Fibroblast of lung (primary cell): ENCODE results near the gene CHD2.

Experiments
- EZH2 ChIP-seq: IDR thresholded peaks from 2 replicates; pipeline ENCODE4 v1.5.1; 2012; ENCODE audit warnings: low read length, control low read depth, mild to moderate bottlenecking; ENCODE audit errors: missing control alignments
- TF ChIP-seq, protein P1 (sequence below), 2 donors: IDR thresholded peaks in 1 of 2; conservative IDR thresholded peaks in 1 of 2; 1 replicate in 1 of 2; 2 replicates in 1 of 2; pipeline ENCODE4 v1.5.1; 2011 to 2012; ENCODE audit warnings: low read length in 2 of 2, control low read depth in 1 of 2, inconsistent platforms in 1 of 2, low read depth in 1 of 2, mild to moderate bottlenecking in 1 of 2

DNA sequence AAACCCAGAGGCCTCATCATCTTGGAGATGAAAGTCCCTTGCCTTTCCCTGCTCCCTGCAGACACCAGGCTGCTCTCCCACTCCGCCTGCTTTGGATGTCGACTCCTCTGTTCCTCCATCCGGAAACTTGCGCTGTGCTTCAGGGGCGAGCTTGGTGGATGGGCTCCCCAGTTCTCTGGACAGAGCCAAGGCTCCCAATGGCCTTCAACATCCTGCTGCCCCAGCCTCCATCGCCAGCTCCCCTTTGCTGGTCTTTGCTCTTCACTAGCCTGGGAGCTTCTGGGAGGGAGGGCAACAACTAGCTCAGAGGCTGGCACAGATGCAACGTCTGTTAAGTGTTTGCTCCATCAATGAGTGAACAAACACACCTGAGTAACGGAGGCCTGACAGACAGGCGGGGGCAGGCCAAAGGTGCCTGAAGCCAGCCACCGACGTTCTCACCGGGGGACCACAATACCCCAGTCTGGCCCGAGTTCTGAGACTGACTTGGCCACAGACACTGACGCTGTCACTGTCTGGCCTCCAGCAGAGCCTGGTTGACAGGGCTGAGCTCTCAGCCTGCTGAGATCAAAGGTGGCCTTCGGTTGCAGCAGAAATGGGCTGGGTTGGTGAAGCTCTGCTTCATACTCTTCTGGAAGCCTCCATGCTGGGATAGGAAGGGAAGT lies 149.9 kb downstream of the CHD2 start:
- TF ChIP-seq, protein P1, sequence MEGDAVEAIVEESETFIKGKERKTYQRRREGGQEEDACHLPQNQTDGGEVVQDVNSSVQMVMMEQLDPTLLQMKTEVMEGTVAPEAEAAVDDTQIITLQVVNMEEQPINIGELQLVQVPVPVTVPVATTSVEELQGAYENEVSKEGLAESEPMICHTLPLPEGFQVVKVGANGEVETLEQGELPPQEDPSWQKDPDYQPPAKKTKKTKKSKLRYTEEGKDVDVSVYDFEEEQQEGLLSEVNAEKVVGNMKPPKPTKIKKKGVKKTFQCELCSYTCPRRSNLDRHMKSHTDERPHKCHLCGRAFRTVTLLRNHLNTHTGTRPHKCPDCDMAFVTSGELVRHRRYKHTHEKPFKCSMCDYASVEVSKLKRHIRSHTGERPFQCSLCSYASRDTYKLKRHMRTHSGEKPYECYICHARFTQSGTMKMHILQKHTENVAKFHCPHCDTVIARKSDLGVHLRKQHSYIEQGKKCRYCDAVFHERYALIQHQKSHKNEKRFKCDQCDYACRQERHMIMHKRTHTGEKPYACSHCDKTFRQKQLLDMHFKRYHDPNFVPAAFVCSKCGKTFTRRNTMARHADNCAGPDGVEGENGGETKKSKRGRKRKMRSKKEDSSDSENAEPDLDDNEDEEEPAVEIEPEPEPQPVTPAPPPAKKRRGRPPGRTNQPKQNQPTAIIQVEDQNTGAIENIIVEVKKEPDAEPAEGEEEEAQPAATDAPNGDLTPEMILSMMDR (conservative IDR thresholded peaks at IDR 0.05 in 1 of 2, IDR thresholded peaks at IDR 0.05 in 1 of 2; ENCODE audit: low read depth in 1 of 2, low read length in 2 of 2): no peak
- TF ChIP-seq EZH2: no peak
